Uterus (tissue), 2 donors: ENCODE data around the gene LIMS2.

Source experiments
- CTCF ChIP-seq, 4 experiments: fragments of 200-600 bp in 2 of 4; fragments of 450-650 bp in 2 of 4; sonication (generic) in 2 of 4; IDR thresholded peaks; one replicate each; pipeline ENCODE4 v1.5.1; 2016 to 2019; ENCODE audit warnings: antibody characterized with exemption in 4 of 4, mild to moderate bottlenecking in 2 of 4, moderate library complexity in 1 of 4
- POLR2A ChIP-seq, 2 donors: fragments of 450-650 bp; IDR thresholded peaks; one replicate each; pipeline ENCODE4 v1.6.1; 2016; ENCODE audit warnings: antibody characterized with exemption in 2 of 2, mild to moderate bottlenecking in 1 of 2, moderate library complexity in 1 of 2

GRCh38 chr2:127700527-127701192 is 25.3 kb upstream of the LIMS2 start:
- no peak for TF ChIP-seq CTCF (IDR thresholded peaks at IDR 0.05)
- no peak for TF ChIP-seq POLR2A (IDR thresholded peaks at IDR 0.05)
